Stimulated activated CD8-positive, alpha-beta memory T cell treated with anti-CD3 and anti-CD28 coated beads, Interleukin-4, amount 100 ng/mL, for 24 hours (primary cell): ENCODE results near the gene DMD.

ENCODE experiments used
- DNase-seq: peaks from one replicate; pipeline ENCODE4 v3.0.0-alpha.2; 2020; ENCODE audit warnings: low read depth

Gene DMD

DNA sequence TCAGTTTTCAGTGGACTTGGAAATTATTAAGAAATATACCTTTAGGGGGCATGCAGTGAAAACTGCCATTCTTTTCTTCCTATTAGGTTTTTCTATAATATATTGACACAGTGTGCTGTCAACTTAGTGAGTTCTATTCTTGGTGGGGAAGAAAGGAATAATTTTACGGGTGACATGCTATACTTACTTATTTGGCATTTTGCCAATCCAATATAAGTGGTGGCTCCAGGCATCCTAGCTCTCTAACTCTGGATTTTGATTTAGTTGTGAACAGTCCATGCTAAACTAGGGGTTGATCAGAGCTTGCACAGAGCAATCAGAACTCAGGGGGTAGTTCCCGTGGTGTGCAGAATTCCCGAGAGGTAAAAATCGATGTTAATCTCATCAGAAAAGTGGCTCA, 1861.8 kb downstream of the DMD start:
- DNase-seq: no peak

DNA sequence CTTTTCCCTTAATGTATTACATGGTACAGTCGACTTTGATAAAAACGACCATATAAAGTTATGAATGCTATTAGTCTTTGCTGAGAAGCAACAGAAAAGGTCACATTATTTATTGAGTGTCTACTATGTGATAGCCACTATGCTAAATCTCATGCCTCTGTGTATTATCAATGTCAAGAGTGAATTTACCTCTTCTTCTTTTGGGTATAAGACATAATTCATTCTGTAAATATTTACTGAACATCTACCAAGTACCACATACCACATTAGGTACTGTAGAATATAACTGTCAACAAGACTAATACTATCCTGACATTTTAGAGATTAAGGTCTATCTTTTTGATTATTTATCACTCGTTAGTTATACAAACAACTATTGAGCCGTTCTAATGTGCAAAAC, 1870.8 kb downstream of the DMD start:
- no peak for DNase-seq

DNA sequence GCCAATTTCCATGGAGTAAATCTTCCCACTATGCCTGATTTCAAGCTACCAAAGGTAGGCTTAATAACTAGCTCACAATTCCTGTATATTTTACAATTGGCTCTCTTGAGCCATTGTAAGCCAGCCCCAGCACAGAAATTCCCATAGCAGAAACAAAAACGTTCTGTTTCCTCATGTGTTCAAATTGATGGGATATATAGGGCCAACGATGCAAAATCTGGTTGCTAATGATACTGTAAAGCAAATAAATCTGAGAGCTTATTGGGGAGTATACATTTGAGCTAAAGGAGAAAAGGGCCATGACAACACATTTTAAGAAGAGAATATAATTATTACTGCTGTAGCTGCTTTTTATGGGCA, 1872.4 kb downstream of the DMD start:
- no peak for DNase-seq

DNA sequence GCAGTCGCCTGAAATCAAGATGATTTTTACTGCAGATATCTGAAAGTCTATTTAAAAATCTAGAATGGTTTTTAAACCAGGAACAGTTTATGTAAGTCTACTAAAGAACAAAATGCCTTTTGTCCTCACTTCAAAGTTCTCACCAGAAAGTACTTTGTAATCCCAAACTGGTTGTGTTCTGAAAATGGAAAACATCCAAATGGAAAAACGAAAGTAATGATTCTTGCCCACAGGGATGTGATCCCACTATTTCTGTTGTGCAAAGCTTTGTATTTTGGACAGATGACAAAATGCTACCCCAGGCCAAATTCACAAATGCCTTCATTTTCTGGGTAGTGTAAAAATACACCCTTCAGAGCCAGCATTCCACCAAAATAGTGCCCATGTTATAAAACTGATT, 1874.0 kb downstream of the DMD start:
- no peak for DNase-seq

DNA sequence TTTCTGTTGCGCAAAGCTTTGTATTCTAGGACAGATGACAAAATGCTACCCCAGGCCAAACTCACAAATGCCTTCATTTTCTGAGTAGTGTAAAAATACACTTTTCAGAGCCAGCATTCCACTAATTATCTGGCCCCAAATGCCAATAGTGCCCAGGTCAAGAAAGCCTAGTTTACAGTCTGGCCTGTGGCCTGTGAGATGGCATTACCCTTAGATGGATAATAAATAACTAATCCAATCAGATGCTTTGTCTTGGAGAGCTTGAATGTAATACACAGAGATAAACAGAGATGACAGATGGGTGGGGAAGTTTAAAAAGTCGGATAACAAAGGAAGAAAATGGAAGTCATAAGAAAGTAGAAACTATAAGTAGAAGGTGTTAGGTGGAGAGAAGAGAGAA, 1874.9 kb downstream of the DMD start:
- DNase-seq: no peak

DNA sequence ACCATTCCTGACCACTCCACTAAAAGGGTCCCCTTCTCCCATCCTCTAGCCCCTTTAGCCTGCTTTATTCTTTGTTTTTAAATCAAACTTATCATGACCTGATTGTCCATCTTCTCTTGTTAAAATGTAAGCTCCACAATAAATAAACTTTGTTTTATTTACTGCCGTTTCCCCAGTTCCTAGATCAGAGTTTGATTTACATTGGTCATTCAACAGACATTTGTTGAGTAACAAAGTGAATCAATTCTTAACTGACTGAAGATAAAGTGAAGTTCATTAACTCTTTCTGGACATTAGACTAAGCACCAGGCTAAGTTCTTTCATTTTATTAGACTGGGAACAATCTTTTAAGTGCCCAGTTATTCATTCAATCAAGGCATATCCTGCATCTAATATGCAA, 1876.4 kb downstream of the DMD start:
- DNase-seq: no peak

DNA sequence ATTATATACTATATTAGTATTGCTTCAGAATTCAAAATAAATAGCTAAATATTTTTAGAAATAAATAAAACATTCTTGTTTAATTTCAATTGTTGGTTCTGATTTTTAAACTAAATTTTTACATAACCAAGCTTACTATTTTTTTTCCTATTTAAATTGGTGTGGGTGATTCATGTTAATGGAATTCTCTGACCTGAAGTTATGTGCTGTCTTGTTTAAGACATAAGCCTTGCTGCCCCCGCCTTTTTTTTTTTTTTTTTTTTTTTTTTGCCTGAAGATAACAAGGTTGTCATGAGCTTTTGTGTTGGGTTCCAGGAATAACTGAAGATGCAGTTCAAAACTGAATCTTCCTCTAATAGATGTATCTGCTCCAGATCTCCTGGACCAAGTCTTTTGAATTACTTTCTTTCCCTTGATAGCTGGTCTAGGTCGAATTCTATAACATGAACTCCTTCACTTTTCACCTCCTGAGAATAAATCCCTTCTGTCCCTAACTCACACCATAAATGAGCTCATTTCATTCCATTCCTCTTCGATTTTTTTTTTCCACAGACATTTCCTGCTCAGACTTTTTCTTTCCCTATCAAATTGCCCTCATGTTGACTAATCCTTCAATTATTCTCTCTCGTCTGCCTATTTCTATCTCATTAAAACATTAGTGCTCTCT, 1878.1 kb downstream of the DMD start:
- no peak for DNase-seq

DNA sequence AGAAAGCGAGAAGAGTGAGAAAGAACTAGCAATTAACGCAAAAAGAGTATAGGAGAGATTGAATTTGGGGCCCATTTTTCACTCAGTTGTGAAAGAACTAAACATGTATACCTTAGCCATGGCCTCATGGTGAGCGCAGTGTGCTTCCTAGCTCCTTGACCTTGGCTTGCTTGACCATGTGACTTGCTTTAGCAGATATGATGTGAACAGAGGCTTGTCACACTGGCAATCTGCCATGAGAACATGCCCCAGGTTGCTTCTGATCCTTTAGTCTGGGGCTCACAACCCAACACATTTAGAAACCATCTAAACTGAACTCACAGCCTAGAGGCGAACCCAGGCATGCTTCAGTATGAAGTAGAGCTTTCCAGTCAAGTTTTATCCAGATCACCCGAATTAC, 1879.4 kb downstream of the DMD start:
- DNase-seq: no peak

DNA sequence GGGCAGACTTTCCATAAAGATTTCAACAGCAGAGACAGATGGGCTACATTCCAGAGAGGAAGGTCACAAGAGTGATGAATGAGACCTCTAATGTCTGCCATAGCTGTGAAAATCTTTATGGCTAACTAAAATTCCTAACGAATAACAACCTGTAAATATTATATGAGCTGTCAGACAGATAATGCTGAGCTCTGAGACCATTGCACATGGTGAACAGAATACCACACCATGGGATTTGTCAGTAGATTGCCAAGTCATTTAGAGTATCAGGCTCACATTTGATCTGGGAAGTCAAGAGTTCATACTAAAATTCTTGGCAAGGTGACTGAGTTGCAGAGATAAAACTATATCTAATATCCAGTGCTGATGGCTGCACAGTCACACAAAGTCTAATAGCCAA, 1880.3 kb downstream of the DMD start:
- DNase-seq: no peak

DNA sequence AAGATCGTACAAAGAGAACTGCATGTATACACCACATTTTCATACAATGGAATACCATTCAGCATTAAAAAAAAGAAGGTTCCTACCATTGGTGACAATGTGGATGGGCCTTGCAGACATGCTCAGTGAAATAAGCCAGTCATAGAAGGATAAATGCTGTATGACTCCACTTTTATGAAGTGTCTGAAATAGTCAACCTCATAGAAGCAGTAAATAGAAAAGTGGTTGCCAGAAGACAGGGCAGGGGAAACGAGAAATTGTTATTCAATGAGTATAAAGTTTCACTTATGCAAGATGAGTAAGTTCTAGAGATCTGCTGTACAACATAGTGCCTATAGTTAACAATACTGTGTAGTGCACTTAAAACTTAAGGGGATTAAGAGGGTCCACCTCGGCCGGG, 1882.1 kb downstream of the DMD start:
- no peak for DNase-seq

DNA sequence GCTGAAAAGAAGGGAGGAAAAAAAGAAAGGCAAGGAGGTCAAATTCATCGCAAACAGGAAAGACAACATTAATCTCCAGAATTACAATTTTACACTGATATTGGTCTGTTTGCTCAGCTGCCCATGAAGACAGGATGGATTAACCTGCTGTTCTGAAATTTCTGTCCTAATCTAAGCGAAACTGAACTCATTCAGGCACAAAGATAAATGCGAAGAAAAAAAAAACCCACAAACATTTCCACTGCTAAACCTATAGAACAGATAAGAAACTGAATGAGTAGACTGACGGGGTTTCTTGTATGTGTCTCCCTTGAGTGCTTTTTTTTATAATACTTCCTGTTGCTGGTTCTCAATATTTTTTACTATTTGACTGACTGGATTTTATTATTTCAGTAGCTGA, 1887.7 kb downstream of the DMD start:
- DNase-seq: no peak

DNA sequence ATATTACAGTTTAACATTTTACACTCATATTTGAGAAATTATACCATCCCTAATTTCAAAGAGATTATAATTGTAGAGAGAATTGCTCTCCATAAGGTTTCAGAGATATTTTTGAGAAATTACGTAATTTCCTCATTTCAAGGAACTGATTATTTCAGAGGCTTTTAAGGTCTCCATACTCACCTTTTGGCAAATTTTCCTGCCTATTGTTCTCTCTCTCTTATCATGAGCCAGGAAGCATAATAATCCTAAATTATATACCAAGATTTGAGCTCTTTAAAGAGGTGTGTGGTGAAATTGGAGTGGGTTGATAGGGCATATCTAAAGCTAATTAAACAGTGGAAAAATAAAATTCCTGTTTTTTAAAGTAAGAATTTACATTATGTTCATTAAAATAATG, 1890.6 kb downstream of the DMD start:
- DNase-seq: no peak

DNA sequence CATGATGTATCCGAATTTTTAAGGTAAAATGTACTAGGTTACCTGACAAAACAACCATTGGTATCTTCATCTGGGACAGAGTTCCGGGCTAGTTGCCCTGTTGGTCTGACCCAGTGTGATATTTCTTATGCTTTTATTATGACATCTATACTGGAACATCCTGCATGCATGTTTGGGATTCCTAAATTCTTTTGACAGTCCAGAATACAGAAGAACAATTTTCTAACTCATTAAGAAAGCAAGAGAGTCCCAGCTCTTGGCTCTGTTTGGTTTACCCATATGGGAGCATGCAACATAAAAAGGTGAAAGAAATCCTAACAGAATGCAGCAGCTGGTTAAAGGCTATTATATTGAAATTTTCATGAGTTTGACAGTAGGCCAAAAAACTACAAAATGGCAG, 1891.8 kb downstream of the DMD start:
- no peak for DNase-seq

DNA sequence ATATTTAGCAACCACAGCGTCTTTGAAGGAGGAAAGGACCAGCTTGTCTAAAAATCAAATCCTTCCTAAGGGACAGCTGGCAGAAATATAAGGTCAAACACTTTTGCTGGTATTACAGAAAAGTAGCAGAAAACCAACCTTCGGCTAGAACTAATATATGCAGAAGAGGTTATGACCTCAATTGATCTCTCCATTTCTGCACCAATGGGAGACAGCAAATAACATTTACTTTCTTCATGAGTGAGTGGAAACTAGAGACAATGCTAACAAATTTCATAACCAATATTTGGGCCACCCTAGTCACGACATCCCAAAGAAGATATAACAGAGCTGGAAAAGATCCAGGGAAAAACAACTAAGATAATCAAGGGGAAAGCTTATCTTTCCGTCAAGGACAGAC, 1892.5 kb downstream of the DMD start:
- no peak for DNase-seq

DNA sequence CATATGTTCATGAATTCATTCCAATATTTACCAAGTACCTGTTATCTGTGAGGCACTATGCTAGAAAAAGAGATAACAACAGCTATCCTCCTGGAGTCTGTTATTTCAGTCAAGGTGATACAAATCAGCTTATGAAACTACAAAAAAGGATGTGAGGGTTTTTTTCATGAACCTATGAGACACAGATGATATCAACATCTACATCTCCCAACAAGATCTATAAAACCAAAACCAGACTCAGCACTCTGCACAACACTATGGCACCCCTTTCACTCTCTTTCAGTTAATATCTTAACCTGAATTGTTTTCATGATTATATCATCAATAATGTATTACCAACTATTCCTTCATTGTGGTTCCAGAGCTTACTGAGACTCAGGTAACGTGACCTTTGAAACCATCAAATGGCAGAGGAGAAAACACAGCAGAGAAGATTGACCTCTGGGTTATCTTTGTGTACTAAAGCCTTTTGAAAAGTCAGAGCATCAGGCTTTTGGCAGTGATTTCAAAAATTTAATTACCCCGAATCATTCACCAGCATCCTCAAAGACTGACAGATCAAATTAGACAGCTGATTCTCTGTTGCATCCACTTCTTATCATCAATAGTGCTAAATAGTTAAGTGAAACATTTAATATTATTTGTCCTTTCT, 1894.9 kb downstream of the DMD start:
- no peak for DNase-seq

DNA sequence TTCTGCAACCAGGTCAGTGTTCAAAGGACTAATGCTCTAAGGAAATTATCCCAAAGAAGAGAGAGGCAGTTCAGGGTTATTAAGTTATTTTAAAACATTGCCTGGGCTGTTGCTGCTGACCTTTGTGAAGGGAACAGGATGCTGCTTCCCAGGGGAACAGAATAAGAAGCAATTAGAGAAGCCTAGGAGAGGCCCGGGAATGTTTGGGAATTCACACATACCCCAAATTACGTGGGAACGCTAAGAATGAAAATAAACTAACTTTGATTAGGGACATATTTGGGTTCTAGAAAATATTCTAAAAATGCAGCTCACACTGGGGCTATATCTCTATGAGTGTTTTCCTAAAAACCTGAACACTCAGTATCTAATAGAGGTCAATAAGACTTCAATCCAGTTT, 1896.4 kb downstream of the DMD start:
- DNase-seq: no peak

DNA sequence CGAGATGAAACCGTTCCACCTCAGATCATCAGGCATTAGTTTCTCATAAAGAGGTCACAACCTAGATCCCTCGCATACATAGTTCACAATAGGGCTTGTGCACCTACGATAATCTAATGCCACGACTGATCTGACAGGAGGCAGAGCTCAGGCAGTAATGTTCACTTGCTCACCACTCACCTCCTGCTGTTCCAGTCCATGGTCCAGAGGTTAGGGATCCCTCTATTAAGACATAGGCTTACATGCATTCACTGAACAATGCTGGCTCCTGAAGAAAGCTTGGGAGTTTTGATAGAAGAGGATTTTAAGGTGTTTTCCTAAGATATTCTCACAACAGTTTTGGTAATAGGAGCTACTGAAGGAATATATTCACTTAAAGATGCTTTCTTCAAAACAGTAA, 1903.4 kb downstream of the DMD start:
- no peak for DNase-seq

DNA sequence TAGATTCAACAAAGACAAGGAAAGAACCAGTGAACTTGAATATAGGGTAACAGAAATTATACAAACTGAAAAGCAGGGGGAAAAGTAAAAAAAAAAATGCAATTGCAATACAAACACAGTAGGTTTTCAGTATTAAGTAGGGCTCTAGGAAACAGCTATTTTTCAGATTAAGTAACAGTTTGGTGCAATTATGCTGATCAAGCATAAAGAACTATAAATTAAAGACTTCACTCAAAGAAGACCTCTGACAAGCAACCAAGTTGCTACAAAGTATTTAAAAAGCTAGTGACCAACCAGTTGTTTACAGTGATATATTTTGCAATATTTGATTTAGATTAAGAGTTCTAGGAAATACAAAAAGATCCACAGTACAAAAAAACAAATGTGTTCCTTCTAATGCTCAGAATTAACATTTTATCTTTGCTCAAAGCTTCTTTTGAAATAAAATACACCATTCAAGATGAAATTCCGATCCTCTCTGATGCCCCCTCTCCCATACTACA, 1908.7 kb downstream of the DMD start:
- no peak for DNase-seq

DNA sequence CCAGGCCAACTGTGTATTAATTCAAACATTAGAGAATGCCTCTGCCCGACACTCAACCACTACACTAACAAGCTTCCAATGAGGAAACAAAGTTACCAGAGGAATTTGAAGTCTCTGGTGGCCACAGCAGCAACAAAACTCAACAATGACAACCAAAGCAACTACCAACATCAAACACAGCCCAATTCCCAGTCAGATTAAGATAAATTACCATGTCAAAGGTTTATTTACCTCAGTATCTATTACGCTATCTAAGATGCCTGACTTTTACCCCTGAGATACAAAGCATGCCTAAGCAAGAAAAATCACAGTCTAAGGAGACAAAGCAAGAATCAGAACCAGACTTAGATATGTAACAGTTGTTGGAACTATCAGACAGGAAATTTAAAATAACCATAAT, 1909.4 kb downstream of the DMD start:
- no peak for DNase-seq

DNA sequence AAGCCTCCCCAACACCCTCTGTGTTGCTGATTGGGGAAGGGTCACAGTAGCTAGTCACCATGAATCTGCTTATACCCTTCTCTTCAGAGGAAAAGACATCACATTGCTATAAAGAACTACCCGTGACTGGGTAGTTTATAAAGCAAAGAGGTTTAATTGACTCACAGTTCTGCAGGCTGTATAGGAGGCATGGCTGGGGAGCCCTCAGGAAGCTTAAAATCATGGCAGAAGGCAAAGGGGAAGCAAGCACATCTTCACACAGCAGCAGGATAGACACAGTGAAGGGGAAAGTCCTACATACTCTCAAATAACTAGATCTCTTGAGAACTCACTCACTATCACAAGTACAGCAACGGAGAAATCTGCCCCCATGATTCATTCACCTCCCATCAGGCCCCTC, 1910.1 kb downstream of the DMD start:
- DNase-seq: no peak

DNA sequence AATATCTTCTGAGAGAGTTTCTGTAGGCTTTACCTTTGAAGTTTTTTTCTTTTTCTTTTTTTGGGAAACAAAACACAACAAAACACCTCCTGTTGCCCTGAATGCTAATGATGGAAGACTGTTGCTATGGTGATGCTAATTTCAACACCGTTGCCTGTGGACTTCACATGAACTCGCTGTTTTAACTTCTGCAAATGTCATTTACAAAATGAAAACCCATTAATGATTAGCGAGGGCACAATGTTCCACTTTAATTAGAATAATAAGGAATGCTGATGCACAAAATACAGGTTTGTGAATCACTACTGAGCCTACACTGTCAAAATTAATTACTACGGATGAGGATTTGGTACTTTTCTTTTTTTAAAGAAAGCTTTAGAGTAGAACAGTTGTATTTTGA, 1912.4 kb downstream of the DMD start:
- DNase-seq: no peak

DNA sequence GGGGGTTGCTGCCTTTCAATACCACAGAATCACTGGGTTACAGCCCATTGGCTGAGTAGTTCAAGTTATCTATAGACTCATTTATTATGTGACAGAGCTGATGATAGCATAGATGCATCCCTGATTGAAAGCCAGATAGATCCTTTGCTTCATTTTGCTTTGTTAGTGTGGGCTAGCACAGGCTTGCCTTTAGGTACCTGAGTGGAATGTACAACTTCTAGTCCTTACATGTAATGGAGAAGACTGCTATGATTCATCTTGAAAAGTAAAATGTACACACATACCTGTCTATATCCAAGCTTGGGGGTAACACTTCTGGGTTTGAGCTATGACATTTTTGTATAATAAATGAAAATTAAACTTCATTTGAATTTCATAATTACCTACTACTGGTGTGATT, 1913.5 kb downstream of the DMD start:
- no peak for DNase-seq

DNA sequence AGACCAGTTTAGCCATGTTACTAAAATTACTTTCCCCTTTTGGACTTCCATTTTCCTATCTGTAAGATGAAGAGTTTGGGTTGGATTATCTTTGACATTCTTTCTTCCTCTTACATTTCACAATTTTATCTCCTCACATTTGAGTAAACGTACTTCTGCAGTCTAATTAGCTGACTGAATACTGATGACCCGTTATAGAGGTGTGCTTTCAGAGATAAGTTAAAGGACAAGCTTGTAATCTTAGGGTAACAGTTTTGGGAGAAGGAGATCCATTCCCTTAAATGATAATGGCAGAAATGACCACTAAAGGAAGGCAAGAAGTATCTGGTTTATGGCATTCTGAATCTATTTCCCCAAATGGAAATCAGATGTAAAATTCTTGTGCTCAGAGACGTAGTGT, 1916.9 kb downstream of the DMD start:
- no peak for DNase-seq

DNA sequence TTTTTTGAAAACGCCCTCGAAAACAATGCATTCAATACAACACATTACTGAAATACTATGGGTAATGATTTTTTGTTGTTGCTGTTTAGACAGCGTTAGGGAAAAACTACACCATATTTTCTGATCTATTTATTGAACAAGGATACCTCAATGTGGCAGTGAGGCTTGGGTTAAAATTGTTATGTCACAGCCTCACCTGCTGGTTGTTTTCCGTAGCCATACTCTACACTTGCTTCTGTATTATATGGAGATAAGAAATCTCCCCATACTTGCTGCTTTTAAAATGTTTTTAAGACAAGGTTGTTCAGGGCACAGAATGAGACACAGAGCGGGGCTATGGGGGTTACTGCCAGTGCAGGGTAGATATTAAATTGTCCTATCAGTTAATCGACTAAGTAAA, 1917.9 kb downstream of the DMD start:
- DNase-seq: no peak
